Endothelial cell of umbilical vein (primary cell): Measurements from ENCODE around the gene HS6ST2. TPM values are rescaled to one million over a fixed set of nuclear protein-coding genes. Genes with fewer than 3 reads are reported as not detected.
A peak's percentile ranks its signal among the peaks of the same experiment; 100 is the strongest.

ENCODE experiments used
- BruUV-seq: library from RNA; stranded (reverse); fragments of 400-500 nt; replicated peaks from 2 replicates; lab custom pipeline; 2021; lab: Mats Ljungman, UMichigan
- CTCF ChIA-PET: fragments of 300-600, 350-600 bp; sonication (Branson Sonifier 250); formaldehyde crosslinking; loops from one replicate; lab custom pipeline; 2021; ENCODE audit warnings: antibody characterized with exemption, inconsistent platforms; lab: Charles Lee
- POLR2A ChIA-PET: fragments of 300-600, 350-600 bp; sonication (Branson Sonifier 250); formaldehyde crosslinking; loops from one replicate; lab custom pipeline; 2021; ENCODE audit warnings: antibody characterized with exemption, inconsistent platforms; lab: Charles Lee
- DNase-seq: peaks from one replicate; pipeline ENCODE4 v3.0.0-alpha.2; 2011; ENCODE audit warnings: low read depth, low spot score
- FAIRE-seq: peaks from 2 replicates; lab custom pipeline; 2011; peaks lifted over from hg19 to GRCh38; lab: Jason Lieb, UNC
- H2AFZ ChIP-seq: 2 replicates; pipeline ENCODE4 v1.6.0; 2012; ENCODE audit warnings: low read depth, low read length, control low read depth, inconsistent platforms
- H3K27ac ChIP-seq: 2 replicates; pipeline ENCODE4 v1.5.1; 2011; ENCODE audit warnings: low read depth, mild to moderate bottlenecking, control low read depth, low read length, moderate library complexity; ENCODE audit not compliant: insufficient read depth
- H3K27me3 ChIP-seq, 2 experiments: 2 replicates each; pipeline versions ENCODE4 v1.6.0 to v1.6.1; 2011; ENCODE audit warnings: low read length in 2 of 2, mixed read lengths in 1 of 2; ENCODE audit not compliant: control insufficient read depth in 2 of 2, insufficient read depth in 2 of 2
- H3K36me3 ChIP-seq, 2 experiments: 2 replicates in 1 of 2; 3 replicates in 1 of 2; pipeline ENCODE4 v1.5.1; 2011; ENCODE audit warnings: low read length in 2 of 2, mild to moderate bottlenecking in 1 of 2, moderate library complexity in 1 of 2; ENCODE audit not compliant: control insufficient read depth in 2 of 2, insufficient read depth in 2 of 2; ENCODE audit errors: extremely low read depth in 1 of 2
- H3K4me1 ChIP-seq: 3 replicates; pipeline ENCODE4 v1.5.1; 2011; ENCODE audit warnings: mild to moderate bottlenecking, low read length; ENCODE audit not compliant: control insufficient read depth, insufficient read depth; ENCODE audit errors: extremely low read depth
- H3K4me2 ChIP-seq: 2 replicates; pipeline ENCODE4 v1.6.1; 2011; ENCODE audit warnings: low read length, control low read depth, mixed read lengths; ENCODE audit not compliant: insufficient read depth
- H3K4me3 ChIP-seq, 3 experiments: fragments of 200-600 bp in 1 of 3; sonication (generic), shearing (Covaris generic) in 1 of 3; replicated peaks in 1 of 3; 2 replicates each; pipeline ENCODE4 v1.5.1; 2011 to 2016; ENCODE audit warnings: control low read depth in 3 of 3, low read length in 3 of 3, mild to moderate bottlenecking in 2 of 3, inconsistent platforms in 1 of 3, low read depth in 1 of 3, moderate library complexity in 1 of 3; ENCODE audit not compliant: insufficient read depth in 1 of 3
- H3K79me2 ChIP-seq: 2 replicates; pipeline ENCODE4 v1.6.0; 2012; ENCODE audit warnings: low read length, inconsistent platforms; ENCODE audit not compliant: control insufficient read depth, insufficient read depth
- H3K9ac ChIP-seq: replicated peaks from 2 replicates; pipeline ENCODE3; 2011; ENCODE audit warnings: low read length, control low read depth; ENCODE audit not compliant: insufficient read depth; ENCODE audit errors: extremely low read depth
- H3K9me1 ChIP-seq: replicated peaks from 3 replicates; pipeline ENCODE4 v1.6.0; 2011; ENCODE audit warnings: mild to moderate bottlenecking, low read length; ENCODE audit not compliant: control insufficient read depth, insufficient read depth; ENCODE audit errors: extremely low read depth
- H3K9me3 ChIP-seq: replicated peaks from 2 replicates; pipeline ENCODE4 v1.5.1; 2012; ENCODE audit warnings: low read length, inconsistent platforms; ENCODE audit not compliant: control insufficient read depth, insufficient read depth
- H4K20me1 ChIP-seq: replicated peaks from 2 replicates; pipeline ENCODE3; 2011; ENCODE audit warnings: mild to moderate bottlenecking, low read length; ENCODE audit not compliant: control insufficient read depth, insufficient read depth; ENCODE audit errors: extremely low read depth
- CTCF ChIP-seq, 2 donors: IDR thresholded peaks; 1 replicate in 1 of 2; 2 replicates in 1 of 2; pipeline ENCODE4 v1.5.1; 2011; ENCODE audit warnings: low read length in 2 of 2, mild to moderate bottlenecking in 2 of 2, moderate library complexity in 2 of 2, control low read depth in 1 of 2, inconsistent platforms in 1 of 2, low read depth in 1 of 2; ENCODE audit not compliant: insufficient read depth in 1 of 2; ENCODE audit errors: extremely low read depth in 1 of 2
- EZH2 ChIP-seq: IDR thresholded peaks from 2 replicates; pipeline ENCODE4 v1.6.1; 2012; ENCODE audit warnings: borderline replicate concordance, low read depth, mild to moderate bottlenecking, moderate library complexity, low read length, inconsistent platforms; ENCODE audit not compliant: severe bottlenecking
- FOS ChIP-seq: IDR thresholded peaks from 2 replicates; pipeline ENCODE4 v1.6.1; 2011; ENCODE audit warnings: mild to moderate bottlenecking, low read length, moderate library complexity, borderline replicate concordance; ENCODE audit not compliant: insufficient read depth
- GATA2 ChIP-seq: IDR thresholded peaks from 2 replicates; pipeline ENCODE4 v1.7.0; 2011; ENCODE audit warnings: low read depth, mild to moderate bottlenecking, moderate library complexity, mixed read lengths, low read length; ENCODE audit not compliant: insufficient read length, insufficient read depth
- JUN ChIP-seq: IDR thresholded peaks from 2 replicates; pipeline ENCODE4 v1.6.1; 2011; ENCODE audit warnings: borderline replicate concordance, low read depth; ENCODE audit not compliant: insufficient read length, insufficient read depth
- MAX ChIP-seq: IDR thresholded peaks from 2 replicates; pipeline ENCODE4 v1.6.1; 2011; ENCODE audit not compliant: insufficient read depth, insufficient read length
- MYC ChIP-seq: IDR thresholded peaks from one replicate; pipeline ENCODE4 v1.6.1; 2011; ENCODE audit warnings: mild to moderate bottlenecking, low read depth, low read length
- POLR2A ChIP-seq: IDR thresholded peaks from 2 replicates; pipeline ENCODE4 v1.6.1; 2012; ENCODE audit warnings: low read depth, mild to moderate bottlenecking, control low read depth, low read length
- POLR2AphosphoS5 ChIP-seq: IDR thresholded peaks from 2 replicates; pipeline ENCODE4 v1.6.1; 2012; ENCODE audit warnings: low read depth, mild to moderate bottlenecking, control low read depth, low read length, moderate library complexity; ENCODE audit not compliant: insufficient read depth
- dilution Hi-C: fragments of 300-500 bp; cut with MboI; formaldehyde crosslinking; loops from one replicate; pipeline ENCODE4 v1.15.0; 2019; ENCODE audit warnings: low sequenced_read_pairs; ENCODE audit not compliant: extremely low pct_ligation_motif_present
- intact Hi-C: fragments of 100-400 bp; cut with micrococcal nuclease; formaldehyde crosslinking; loops from one replicate; pipeline ENCODE4 v1.10.0; 2022
- polyA plus RNA-seq, 4 experiments: library from polyadenylated mRNA; depleted of rRNA in 3 of 4; stranded (reverse) in 3 of 4; unstranded in 1 of 4; fragments of >200 nt; gene quantifications; 2 replicates each; pipeline versions ENCODE4 v1.2.1 to v1.2.3, GENCODE V29; 2011 to 2012; ENCODE audit warnings: missing spikeins in 1 of 4
- total RNA-seq: library from RNA; stranded (reverse); gene quantifications from 2 replicates; pipeline ENCODE4 v1.2.3, GENCODE V29; 2021

The HS6ST2 gene
- total and polyA plus RNA-seq, 2 donors (not counting 3 experiments of a cell fraction or from before 2014, with no cell fraction given) = 0.49 to 0.84 TPM

GRCh38 chrX:132836471-132836870, 122.0 kb downstream of the HS6ST2 start:
- H3K36me3 ChIP-seq = no peaks in the 10 kb centered on the region
- peak overlapping the region; percentile 2 for H3K9ac ChIP-seq
- H3K79me2 ChIP-seq = no peaks in the 10 kb centered on the region
- H3K4me2 ChIP-seq = peak overlapping the region; percentile 50
- CTCF ChIA-PET = interaction anchor here (1.1 kb wide), 1 partner anchor 88 kb away, joined by 3 read pairs; no protein-coding TSS in a partner anchor
- TSS peak; percentile 34 for BruUV-seq
- dilution Hi-C loops = no loop called here
- H3K4me1 ChIP-seq = peaks cover 22% of the 10 kb centered on the region
- no peaks in the 10 kb centered on the region for H4K20me1 ChIP-seq
- FAIRE-seq = no peak
- H2AFZ ChIP-seq = no peak overlapping the region
- no peaks in the 10 kb centered on the region for H3K9me1 ChIP-seq
- no peak for TF ChIP-seq POLR2A
- TF ChIP-seq EZH2 = no peak
- no peak for TF ChIP-seq MYC
- no peak for TF ChIP-seq POLR2AphosphoS5
- TF ChIP-seq MAX = no peak
- POLR2A ChIA-PET = no interaction called here
- intact Hi-C loops = loop anchor here (10.0 kb wide), 1 partner anchor 352 kb away; the partner anchor contains the start of gene MBNL3
- H3K27me3 ChIP-seq = no peaks in the 10 kb centered on the region
- DNase-seq = peak; percentile 59
- H3K4me3 ChIP-seq = no peak overlapping the region
- H3K9me3 ChIP-seq = no peaks in the 10 kb centered on the region
- H3K27ac ChIP-seq = peak overlapping the region; percentile 32

- ChIA-PET POLR2A (no interaction called here), CTCF (no interaction called here)
- BruUV-seq = no TSS peak
- no peak for DNase-seq
- H3K4me1 ChIP-seq = peaks cover 22% of the 10 kb centered on the region
- dilution Hi-C loops = no loop called here
- no peak overlapping the region for H3K9ac ChIP-seq
- TF ChIP-seq MAX (no peak), FOS (no peak), POLR2AphosphoS5 (no peak), GATA2 (no peak), EZH2 (no peak), JUN (no peak), POLR2A (no peak), CTCF (IDR thresholded peaks at IDR 0.05; ENCODE audit: extremely low read depth in 1 of 2, insufficient read depth in 1 of 2, low read depth in 1 of 2, low read length in 2 of 2) (no peak), MYC (no peak)
- no peak overlapping the region for H2AFZ ChIP-seq
- H3K27me3 ChIP-seq = no peaks in the 10 kb centered on the region
- H3K9me3 ChIP-seq = no peaks in the 10 kb centered on the region
- H3K27ac ChIP-seq = no peak overlapping the region
- H4K20me1 ChIP-seq = no peaks in the 10 kb centered on the region
- FAIRE-seq = peak; percentile 28
- no peaks in the 10 kb centered on the region for H3K9me1 ChIP-seq
- H3K79me2 ChIP-seq = no peaks in the 10 kb centered on the region
- intact Hi-C loops = loop anchor here (10.0 kb wide), 1 partner anchor 350 kb away; the partner anchor contains the start of gene MBNL3
- H3K4me2 ChIP-seq = no peak overlapping the region
- no peaks in the 10 kb centered on the region for H3K36me3 ChIP-seq
- H3K4me3 ChIP-seq = no peak overlapping the region
Observed at GRCh38 chrX:132834741-132835140, 123.7 kb downstream of the HS6ST2 start.
